AG04450 (cell line): Measurements from ENCODE around the gene CDC27. TPM values are rescaled to one million over a fixed set of nuclear protein-coding genes. Genes with fewer than 3 reads are reported as not detected.

Source experiments
- CTCF ChIA-PET: fragments of 300-600, 350-600 bp; formaldehyde crosslinking; extraction: SDS; loops from one replicate; lab custom pipeline; 2022; ENCODE audit warnings: antibody characterized with exemption, inconsistent platforms; lab: Charles Lee
- POLR2A ChIA-PET: fragments of 350-600 bp; formaldehyde crosslinking; extraction: SDS; loops from one replicate; lab custom pipeline; 2021; ENCODE audit warnings: antibody characterized with exemption, inconsistent platforms; lab: Yijun Ruan, JAX
- DNase-seq: peaks from one replicate; pipeline ENCODE4 v3.0.0-alpha.2; 2011; ENCODE audit warnings: low read depth, low spot score
- H3K27ac ChIP-seq: one replicate; pipeline ENCODE4 v1.5.1; 2012; ENCODE audit warnings: low read depth, low read length, control low read depth
- H3K27me3 ChIP-seq: one replicate; pipeline ENCODE4 v1.6.0; 2012; ENCODE audit warnings: low read length; ENCODE audit not compliant: control insufficient read depth, insufficient read depth
- H3K4me3 ChIP-seq: 2 replicates; pipeline ENCODE4 v1.5.1; 2011; ENCODE audit warnings: mild to moderate bottlenecking, low read depth, low read length, control low read depth
- H3K9me3 ChIP-seq: 2 replicates; pipeline ENCODE4 v1.5.1; 2012; ENCODE audit warnings: low read length; ENCODE audit not compliant: control insufficient read depth, insufficient read depth
- polyA plus RNA-seq: library from polyadenylated mRNA; depleted of rRNA; stranded (reverse); fragments of >200 nt; gene quantifications from 2 replicates; pipeline ENCODE4 v1.2.3, GENCODE V29; 2011
- TF ChIP-seq, protein P1 (sequence below): IDR thresholded peaks from 2 replicates; pipeline ENCODE4 v1.5.1; 2011; ENCODE audit warnings: low read depth, low read length, control low read depth, inconsistent platforms

The CDC27 gene
- polyA plus RNA-seq, 1 experiment, result 120 TPM

DNA sequence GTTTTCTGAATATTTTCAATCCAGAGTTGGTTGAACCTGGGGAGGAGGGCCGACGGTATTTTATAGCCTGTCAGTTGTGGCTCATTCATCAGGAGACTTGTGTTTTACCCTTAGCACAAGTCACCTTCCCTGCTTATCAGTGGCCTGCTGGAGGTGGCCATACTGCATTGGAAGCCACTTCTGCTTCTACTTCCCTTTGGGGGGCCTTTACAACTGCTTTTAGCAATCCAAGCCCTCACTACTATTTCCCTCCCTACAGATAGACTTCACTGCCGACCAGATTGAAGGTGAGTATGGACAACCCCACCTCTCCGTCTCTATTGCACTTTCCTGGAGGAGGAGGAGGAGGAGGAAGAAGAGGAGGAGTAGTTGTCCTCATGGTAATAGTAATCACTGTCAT is 24.4 kb upstream of the CDC27 start:
- no peak for DNase-seq
- Histone ChIP-seq H3K27ac (no peak overlapping the region), H3K4me3 (no peak overlapping the region), H3K9me3 (no peaks in the 10 kb centered on the region), H3K27me3 (no peaks in the 10 kb centered on the region)
- TF ChIP-seq, protein P1, sequence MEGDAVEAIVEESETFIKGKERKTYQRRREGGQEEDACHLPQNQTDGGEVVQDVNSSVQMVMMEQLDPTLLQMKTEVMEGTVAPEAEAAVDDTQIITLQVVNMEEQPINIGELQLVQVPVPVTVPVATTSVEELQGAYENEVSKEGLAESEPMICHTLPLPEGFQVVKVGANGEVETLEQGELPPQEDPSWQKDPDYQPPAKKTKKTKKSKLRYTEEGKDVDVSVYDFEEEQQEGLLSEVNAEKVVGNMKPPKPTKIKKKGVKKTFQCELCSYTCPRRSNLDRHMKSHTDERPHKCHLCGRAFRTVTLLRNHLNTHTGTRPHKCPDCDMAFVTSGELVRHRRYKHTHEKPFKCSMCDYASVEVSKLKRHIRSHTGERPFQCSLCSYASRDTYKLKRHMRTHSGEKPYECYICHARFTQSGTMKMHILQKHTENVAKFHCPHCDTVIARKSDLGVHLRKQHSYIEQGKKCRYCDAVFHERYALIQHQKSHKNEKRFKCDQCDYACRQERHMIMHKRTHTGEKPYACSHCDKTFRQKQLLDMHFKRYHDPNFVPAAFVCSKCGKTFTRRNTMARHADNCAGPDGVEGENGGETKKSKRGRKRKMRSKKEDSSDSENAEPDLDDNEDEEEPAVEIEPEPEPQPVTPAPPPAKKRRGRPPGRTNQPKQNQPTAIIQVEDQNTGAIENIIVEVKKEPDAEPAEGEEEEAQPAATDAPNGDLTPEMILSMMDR, result no peak
- CTCF ChIA-PET, result no interaction called here
- POLR2A ChIA-PET, result no interaction called here

DNA sequence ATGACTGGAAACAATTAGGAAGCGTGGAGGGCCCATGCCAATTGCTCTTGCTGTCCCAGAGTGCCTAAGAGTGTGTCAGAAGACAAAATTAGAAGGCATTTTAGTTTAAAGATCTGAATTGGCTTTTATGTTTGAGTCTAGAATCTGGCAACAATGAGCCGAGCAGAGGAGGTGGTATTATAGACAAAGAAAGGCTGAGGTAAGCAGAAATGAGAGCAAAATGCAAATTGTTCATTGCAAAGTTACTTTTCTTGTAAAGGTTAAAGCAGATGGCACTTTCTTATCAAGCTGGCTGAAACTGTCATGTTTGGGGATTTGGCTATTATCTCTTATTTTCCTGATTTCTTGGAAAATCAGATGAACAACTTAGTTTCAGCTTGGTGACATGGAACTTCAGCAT is 23.4 kb upstream of the CDC27 start:
- H3K27ac ChIP-seq, result no peak overlapping the region
- CTCF ChIA-PET, result no interaction called here
- no peak overlapping the region for H3K4me3 ChIP-seq
- H3K27me3 ChIP-seq, result no peaks in the 10 kb centered on the region
- TF ChIP-seq, protein P1, result no peak
- POLR2A ChIA-PET, result no interaction called here
- no peak for DNase-seq
- H3K9me3 ChIP-seq, result no peaks in the 10 kb centered on the region

GRCh38 chr17:47210779-47211178 is 21.7 kb upstream of the CDC27 start:
- no peaks in the 10 kb centered on the region for H3K27me3 ChIP-seq
- ChIA-PET POLR2A (no interaction called here), CTCF (interaction anchor here (1.0 kb wide), 1 partner anchor 105 kb away, joined by 4 read pairs; no protein-coding TSS in a partner anchor)
- H3K9me3 ChIP-seq, result no peaks in the 10 kb centered on the region
- TF ChIP-seq, protein P1, result no peak
- H3K27ac ChIP-seq, result no peak overlapping the region
- H3K4me3 ChIP-seq, result no peak overlapping the region
- no peak for DNase-seq

- CTCF ChIA-PET, result interaction anchor here (1.0 kb wide), 1 partner anchor 105 kb away, joined by 4 read pairs; no protein-coding TSS in a partner anchor
Observed at GRCh38 chr17:47210105-47210504, 21.0 kb upstream of the CDC27 start.

DNA sequence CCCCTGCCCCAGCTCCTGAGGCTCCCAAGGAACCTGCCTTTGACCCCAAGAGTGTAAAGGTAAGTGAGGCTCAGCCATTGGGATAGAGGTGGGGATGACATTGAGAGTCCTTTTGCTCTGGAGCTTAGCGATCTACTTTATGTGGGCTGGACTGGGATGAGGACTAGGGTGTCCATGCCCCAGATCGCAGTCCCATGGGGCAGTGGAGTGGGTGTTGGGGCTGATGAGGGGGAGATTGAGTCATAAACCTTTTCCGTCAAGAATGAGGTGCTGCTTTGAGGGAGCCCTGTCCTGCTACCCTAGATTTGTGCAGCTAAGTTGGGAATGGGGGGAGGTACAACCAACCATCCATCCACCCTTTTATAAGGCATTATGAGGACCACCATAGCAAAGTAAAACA is 20.4 kb upstream of the CDC27 start:
- no peaks in the 10 kb centered on the region for H3K27me3 ChIP-seq
- CTCF ChIA-PET, result no interaction called here
- TF ChIP-seq, protein P1, result no peak
- POLR2A ChIA-PET, result interaction anchor here (0.6 kb wide), 1 partner anchor 79 kb away, joined by 3 read pairs; no protein-coding TSS in a partner anchor
- DNase-seq, result no peak
- H3K9me3 ChIP-seq, result no peaks in the 10 kb centered on the region
- H3K4me3 ChIP-seq, result no peak overlapping the region
- H3K27ac ChIP-seq, result no peak overlapping the region

More at GRCh38 chr17:47210105-47210504, 21.0 kb upstream of the CDC27 start:
- Histone ChIP-seq H3K9me3 (no peaks in the 10 kb centered on the region), H3K27ac (no peak overlapping the region), H3K4me3 (no peak overlapping the region), H3K27me3 (no peaks in the 10 kb centered on the region)
- POLR2A ChIA-PET, result interaction anchor here (0.6 kb wide), 1 partner anchor 79 kb away, joined by 3 read pairs; no protein-coding TSS in a partner anchor
- TF ChIP-seq, protein P1, result no peak
- no peak for DNase-seq
